Muscle of leg (tissue), 11 donors: Measurements from ENCODE around the gene ARL8B. TPM values are rescaled to one million over a fixed set of nuclear protein-coding genes. Genes with fewer than 3 reads are reported as not detected.

Experiments used
- DNase-seq: peaks from one replicate; pipeline ENCODE4 v3.0.0; 2013
- H3K27ac ChIP-seq: one replicate; pipeline ENCODE4 v1.5.1; 2013; ENCODE audit warnings: mild to moderate bottlenecking, low read length, control low read depth
- H3K27me3 ChIP-seq: one replicate; pipeline ENCODE4 v1.6.1; 2013; ENCODE audit warnings: low read length; ENCODE audit not compliant: control insufficient read depth, insufficient read depth
- H3K36me3 ChIP-seq: one replicate; pipeline ENCODE4 v1.6.1; 2013; ENCODE audit warnings: low read length; ENCODE audit not compliant: control insufficient read depth, insufficient read depth
- H3K4me1 ChIP-seq: one replicate; pipeline ENCODE4 v1.6.1; 2013; ENCODE audit warnings: low read length; ENCODE audit not compliant: control insufficient read depth, insufficient read depth
- H3K4me3 ChIP-seq: one replicate; pipeline ENCODE4 v1.5.1; 2013; ENCODE audit warnings: low read length, control low read depth
- H3K9me3 ChIP-seq: replicated peaks from 2 replicates; pipeline ENCODE4 v1.6.1; 2013; ENCODE audit warnings: low read depth, low read length; ENCODE audit not compliant: control insufficient read depth
- WGBS: methylation state at CpG from one replicate; pipeline ENCODE4 v1.1.5; 2013; ENCODE audit warnings: missing lambda C conversion rate; ENCODE audit not compliant: insufficient coverage; 5-methylcytosine and 5-hydroxymethylcytosine counted together
- polyA plus RNA-seq, 8 donors: library from polyadenylated mRNA; unstranded; fragments of 120-200 nt; gene quantifications; one replicate each; pipeline versions ENCODE4 v1.2.1 to v1.2.3, GENCODE V29; 2013; ENCODE audit warnings: inconsistent platforms in 1 of 8, low replicate concordance in 1 of 8; ENCODE audit not compliant: insufficient read length in 8 of 8, insufficient read depth in 1 of 8
- total RNA-seq: library from RNA; stranded (reverse); fragments of 120-200 nt; gene quantifications from one replicate; pipeline ENCODE4 v1.2.4, GENCODE V29; 2013

Gene ARL8B
- total and polyA plus RNA-seq, 9 donors, result 26.7 to 48.5 (median 41.0) TPM

GRCh38 chr3:5201536-5201935 lies 79.4 kb downstream of the ARL8B start:
- no peaks in the 10 kb centered on the region for H3K9me3 ChIP-seq
- no peak for DNase-seq
- H3K4me3 ChIP-seq, result no peak overlapping the region
- no peaks in the 10 kb centered on the region for H3K27me3 ChIP-seq
- no CpG with 5 or more reads among the region's 6 CpGs for whole genome bisulfite sequencing
- no peaks in the 10 kb centered on the region for H3K4me1 ChIP-seq
- H3K27ac ChIP-seq, result no peak overlapping the region
- H3K36me3 ChIP-seq, result peaks cover 56% of the 10 kb centered on the region

GRCh38 chr3:5202222-5202621 lies 80.1 kb downstream of the ARL8B start:
- H3K36me3 ChIP-seq, result peaks cover 60% of the 10 kb centered on the region
- no peaks in the 10 kb centered on the region for H3K27me3 ChIP-seq
- H3K4me3 ChIP-seq, result no peak overlapping the region
- no peak overlapping the region for H3K27ac ChIP-seq
- H3K4me1 ChIP-seq, result no peaks in the 10 kb centered on the region
- H3K9me3 ChIP-seq, result no peaks in the 10 kb centered on the region
- no peak for DNase-seq
- WGBS, result 100% methylated on average over 2 of the region's 2 CpGs

GRCh38 chr3:5205165-5205941 lies 83.3 kb downstream of the ARL8B start:
- H3K9me3 ChIP-seq, result no peaks in the 10 kb centered on the region
- peaks cover 84% of the 10 kb centered on the region for H3K36me3 ChIP-seq
- no peak overlapping the region for H3K4me3 ChIP-seq
- no peak for DNase-seq
- WGBS, result 98% methylated on average over 6 of the region's 7 CpGs
- no peaks in the 10 kb centered on the region for H3K27me3 ChIP-seq
- H3K27ac ChIP-seq, result no peak overlapping the region
- no peaks in the 10 kb centered on the region for H3K4me1 ChIP-seq

DNA sequence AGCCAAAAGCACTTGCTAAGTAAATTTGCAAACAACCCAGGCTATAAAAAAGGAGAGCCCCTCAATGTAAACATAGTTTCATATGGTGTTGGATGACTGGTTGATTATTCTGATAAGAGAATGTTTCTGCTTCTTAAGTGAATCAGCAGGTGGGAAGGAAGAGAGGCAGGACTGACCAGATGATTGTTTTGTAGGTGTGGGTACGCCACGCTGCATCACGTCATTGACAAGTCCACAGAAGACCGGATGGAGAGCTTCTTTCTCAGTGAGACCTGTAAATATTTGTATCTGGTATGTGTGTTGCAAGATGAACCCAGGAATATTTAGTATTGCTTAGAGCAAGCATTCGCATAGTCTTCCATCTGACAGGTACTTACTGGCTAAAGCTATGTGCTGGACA lies 88.8 kb downstream of the ARL8B start:
- H3K27me3 ChIP-seq, result no peaks in the 10 kb centered on the region
- H3K27ac ChIP-seq, result no peak overlapping the region
- no peaks in the 10 kb centered on the region for H3K4me1 ChIP-seq
- WGBS, result 96% methylated on average over 5 of the region's 5 CpGs
- DNase-seq, result no peak
- no peaks in the 10 kb centered on the region for H3K9me3 ChIP-seq
- peaks cover 87% of the 10 kb centered on the region for H3K36me3 ChIP-seq
- H3K4me3 ChIP-seq, result no peak overlapping the region

GRCh38 chr3:5212628-5213573 lies 90.8 kb downstream of the ARL8B start:
- Histone ChIP-seq H3K4me3 (no peak overlapping the region), H3K9me3 (no peaks in the 10 kb centered on the region), H3K27ac (no peak overlapping the region), H3K36me3 (peaks cover 82% of the 10 kb centered on the region), H3K27me3 (no peaks in the 10 kb centered on the region), H3K4me1 (no peaks in the 10 kb centered on the region)
- WGBS, result 88% methylated on average over 7 of the region's 9 CpGs
- DNase-seq, result no peak

DNA sequence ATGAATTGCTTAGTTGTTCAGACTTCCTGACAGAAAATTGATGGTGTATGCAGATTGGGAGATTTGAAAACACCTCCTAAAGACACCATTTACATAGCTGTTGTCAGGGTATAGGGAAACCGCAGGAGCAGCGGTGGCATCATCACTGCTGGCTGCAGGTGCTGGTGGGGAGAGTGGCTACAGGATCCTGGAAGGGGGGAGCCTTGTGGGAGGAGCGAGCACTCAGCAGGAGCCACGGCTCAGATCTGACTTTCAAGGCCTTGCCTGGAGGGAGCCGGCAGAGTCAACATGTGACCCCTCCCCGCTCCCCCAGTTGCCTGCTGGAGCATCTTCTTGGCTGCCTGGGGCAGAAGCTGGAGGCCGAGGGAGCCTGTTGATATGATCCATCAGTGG lies 91.5 kb downstream of the ARL8B start:
- Histone ChIP-seq H3K36me3 (peaks cover 78% of the 10 kb centered on the region), H3K27ac (no peak overlapping the region), H3K4me1 (no peaks in the 10 kb centered on the region), H3K4me3 (no peak overlapping the region), H3K27me3 (no peaks in the 10 kb centered on the region), H3K9me3 (no peaks in the 10 kb centered on the region)
- DNase-seq, result no peak
- WGBS, result 35% methylated on average over 6 of the region's 7 CpGs

DNA sequence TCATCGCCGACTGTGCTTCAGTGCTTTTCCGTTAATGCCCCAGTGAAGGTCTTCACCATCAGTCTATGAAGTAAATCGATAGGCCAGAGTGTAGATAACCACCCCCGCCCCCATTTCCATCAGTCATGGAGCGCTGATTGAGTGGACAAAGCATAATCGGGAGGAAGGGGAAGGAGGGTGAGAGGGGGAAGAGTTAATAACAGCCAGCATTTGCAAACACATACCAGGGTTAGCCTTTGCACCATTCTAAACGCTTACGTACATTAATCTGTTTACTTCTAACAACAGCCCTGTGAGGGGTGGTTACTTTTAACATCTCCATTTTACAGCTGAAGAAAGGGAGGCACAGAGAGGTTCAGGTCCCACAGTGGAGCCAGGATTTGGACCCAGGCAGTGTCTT lies 92.3 kb downstream of the ARL8B start:
- Histone ChIP-seq H3K4me1 (no peaks in the 10 kb centered on the region), H3K4me3 (no peak overlapping the region), H3K27me3 (no peaks in the 10 kb centered on the region), H3K9me3 (no peaks in the 10 kb centered on the region), H3K27ac (no peak overlapping the region), H3K36me3 (peaks cover 73% of the 10 kb centered on the region)
- no peak for DNase-seq
- WGBS, result 93% methylated on average over 3 of the region's 9 CpGs

- Histone ChIP-seq H3K36me3 (peaks cover 46% of the 10 kb centered on the region), H3K4me1 (no peaks in the 10 kb centered on the region), H3K27ac (no peak overlapping the region), H3K4me3 (no peak overlapping the region), H3K9me3 (no peaks in the 10 kb centered on the region), H3K27me3 (no peaks in the 10 kb centered on the region)
- WGBS, result 13% methylated on average over 1 of the region's 9 CpGs
- DNase-seq, result peak; percentile 37
These were observed 95.9 kb downstream of the ARL8B start for GRCh38 chr3:5217824-5218595.

- Histone ChIP-seq H3K9me3 (no peaks in the 10 kb centered on the region), H3K27ac (no peak overlapping the region), H3K4me1 (no peaks in the 10 kb centered on the region), H3K27me3 (no peaks in the 10 kb centered on the region), H3K36me3 (peaks cover 38% of the 10 kb centered on the region), H3K4me3 (no peak overlapping the region)
- no CpG with 5 or more reads among the region's 5 CpGs for WGBS
- DNase-seq, result no peak
These were observed 96.7 kb downstream of the ARL8B start for GRCh38 chr3:5218815-5219214.

GRCh38 chr3:5219216-5219615 lies 97.1 kb downstream of the ARL8B start:
- DNase-seq, result no peak
- H3K36me3 ChIP-seq, result peaks cover 35% of the 10 kb centered on the region

More at GRCh38 chr3:5219216-5219615, 97.1 kb downstream of the ARL8B start:
- WGBS, result 40% methylated on average over 1 of the region's 4 CpGs
- no peak overlapping the region for H3K27ac ChIP-seq
- no peaks in the 10 kb centered on the region for H3K27me3 ChIP-seq
- H3K9me3 ChIP-seq, result no peaks in the 10 kb centered on the region
- H3K4me3 ChIP-seq, result no peak overlapping the region
- no peaks in the 10 kb centered on the region for H3K4me1 ChIP-seq
